GM19328 (cell line): ENCODE measurements around the gene PSMG4.

Experiments
- ATAC-seq: cut with Tn5 transposase; IDR thresholded peaks from one replicate; pipeline ENCODE4 v1.9.1; 2021; ENCODE audit warnings: mild to moderate bottlenecking, moderate library complexity; ENCODE audit not compliant: unreplicated experiment

Gene PSMG4

DNA sequence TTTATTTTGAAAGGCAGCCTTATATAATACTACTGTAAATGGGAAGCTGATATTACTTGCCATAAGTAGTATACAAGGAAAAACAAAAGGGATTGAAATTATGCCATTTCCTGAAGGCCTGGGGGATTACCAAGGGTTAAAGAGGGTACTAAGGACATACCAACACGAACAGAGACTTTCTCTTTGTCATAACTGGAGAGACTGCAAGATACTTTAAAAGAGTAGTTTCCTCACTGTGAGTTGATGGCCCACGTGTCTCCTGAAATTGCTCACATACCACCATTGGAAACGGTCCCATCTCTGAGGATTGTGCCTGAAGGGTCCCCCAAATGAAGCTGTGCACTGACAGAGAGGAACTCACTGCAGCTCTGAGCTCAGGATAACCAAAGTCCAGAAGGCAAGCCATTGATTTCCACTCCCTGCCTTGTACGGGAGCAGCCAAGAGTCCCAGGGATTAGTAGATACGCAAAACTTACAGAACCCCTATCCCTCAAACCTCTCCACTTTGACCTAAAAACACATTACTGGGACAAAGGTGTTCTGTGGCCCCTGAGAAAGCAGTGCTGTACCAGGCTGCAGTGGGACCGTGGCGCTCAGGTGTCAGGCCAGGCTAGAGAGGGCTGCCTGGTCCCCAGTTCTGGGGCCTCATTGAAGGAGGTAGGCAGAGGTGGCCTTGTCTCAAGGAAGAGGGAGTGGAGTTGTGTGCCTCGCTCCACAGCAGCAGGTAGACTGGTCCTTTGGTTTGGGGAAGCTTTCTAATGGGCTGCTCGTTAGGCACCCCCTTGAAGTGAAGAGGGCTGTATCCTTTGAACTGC, 15.2 kb downstream of the PSMG4 start:
- ATAC-seq = no peak

GRCh38 chr6:3276174-3277167, 17.7 kb downstream of the PSMG4 start:
- no peak for ATAC-seq

DNA sequence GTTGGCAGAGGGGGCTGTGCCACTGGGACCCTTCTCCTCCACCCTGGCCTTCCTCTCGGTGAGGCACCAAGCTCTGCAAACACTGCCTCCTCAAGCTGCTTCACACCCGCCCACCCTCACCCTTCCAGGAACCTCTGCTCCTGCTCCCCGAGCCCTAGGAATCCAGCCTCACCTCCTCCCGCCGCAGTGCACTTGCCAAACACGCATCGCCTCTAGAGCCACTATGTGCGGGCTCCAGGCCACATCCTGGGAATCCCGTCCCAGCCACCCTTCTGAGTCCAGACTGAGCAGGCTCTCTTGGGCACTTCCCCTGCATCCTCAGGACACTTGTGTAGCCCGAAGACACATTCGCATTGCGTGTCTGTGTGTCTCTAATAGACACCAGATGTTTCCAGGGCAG, 18.5 kb downstream of the PSMG4 start:
- ATAC-seq = no peak

DNA sequence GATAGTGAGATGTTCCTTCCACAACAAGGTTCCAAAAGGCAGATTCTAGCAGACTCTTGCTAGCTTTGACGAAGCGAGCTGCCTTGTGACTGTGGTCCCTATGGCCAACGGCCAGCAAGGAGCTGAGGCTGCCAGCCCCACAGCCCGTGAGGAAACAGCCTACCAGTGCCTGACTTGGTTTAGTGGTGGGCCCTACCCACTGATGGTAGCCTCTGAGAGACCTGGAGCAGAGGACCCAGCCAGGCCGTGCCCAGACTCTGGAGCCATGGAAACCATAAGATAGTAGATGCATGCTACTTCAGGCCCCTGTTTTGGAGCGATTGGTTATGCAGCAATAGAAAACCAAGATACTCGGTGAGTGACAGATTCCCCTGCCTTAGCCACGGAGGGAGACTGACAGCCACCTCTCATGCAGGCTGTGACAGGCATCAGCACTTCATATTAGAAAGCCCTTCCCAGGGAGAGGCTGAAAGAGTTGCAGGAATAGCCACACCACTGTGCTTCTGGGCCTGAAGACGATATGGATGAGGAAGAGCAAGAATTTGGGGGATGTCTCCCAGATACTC, 19.2 kb downstream of the PSMG4 start:
- ATAC-seq = no peak

- ATAC-seq = no peak
Observed at GRCh38 chr6:3278691-3279090, 19.9 kb downstream of the PSMG4 start.

DNA sequence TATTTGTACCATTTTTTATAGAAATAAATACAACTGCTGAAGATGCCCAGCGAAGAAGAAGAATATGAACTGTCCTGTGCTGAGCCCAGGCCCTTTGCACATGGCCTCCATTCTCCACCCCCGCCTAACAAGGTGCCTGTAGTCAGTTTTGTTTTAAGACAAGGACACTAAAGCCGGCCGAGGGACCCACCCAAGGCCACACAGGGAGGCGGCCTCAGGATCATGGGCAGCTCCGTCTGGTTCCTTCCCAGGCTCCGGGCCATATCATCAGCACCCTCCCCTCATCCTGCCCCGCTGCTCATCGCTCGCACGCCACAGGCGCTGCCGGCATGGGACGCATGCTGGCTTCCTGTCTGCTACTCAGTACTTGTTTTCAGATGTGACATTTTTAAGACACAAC, 21.3 kb downstream of the PSMG4 start:
- ATAC-seq = no peak

- no peak for ATAC-seq
Observed at GRCh38 chr6:3280866-3281465, 22.2 kb downstream of the PSMG4 start.

- ATAC-seq = no peak
Observed at GRCh38 chr6:3281631-3282475, 23.1 kb downstream of the PSMG4 start.

DNA sequence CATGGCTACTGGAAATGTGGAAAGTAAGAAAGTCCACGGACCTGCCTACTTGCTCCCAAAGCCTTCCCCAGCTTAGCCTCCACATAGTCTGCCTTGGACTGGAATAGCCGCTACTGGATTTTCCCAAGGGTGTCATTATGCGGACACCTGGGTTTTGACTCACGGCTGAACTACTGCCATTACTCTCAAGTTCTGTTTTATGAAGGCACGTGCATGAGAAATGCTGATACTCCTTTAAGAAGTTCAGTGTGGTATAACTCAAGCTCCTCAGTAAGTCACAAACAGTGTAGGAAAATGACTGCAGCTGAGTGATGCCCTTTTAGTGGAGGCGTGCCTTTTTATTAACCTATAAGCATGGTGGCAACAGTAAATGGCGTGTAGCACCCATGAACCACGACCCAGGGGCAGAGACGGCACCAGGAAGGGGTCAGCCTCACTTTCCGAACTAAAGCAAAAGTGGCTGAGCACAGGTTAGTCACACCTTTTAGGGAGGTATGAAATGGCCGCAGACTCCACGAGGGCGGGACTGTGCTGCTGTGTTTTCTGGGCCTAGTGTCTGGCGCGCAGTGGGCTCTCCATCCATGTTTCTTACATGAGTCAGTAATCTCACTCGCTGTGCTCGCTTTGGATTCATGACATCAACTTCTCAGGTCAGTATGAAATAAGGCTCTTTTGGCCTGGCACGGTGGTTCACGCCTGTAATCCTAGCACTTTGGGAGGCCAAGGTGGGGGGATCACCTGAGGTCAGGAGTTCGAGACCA, 23.9 kb downstream of the PSMG4 start:
- no peak for ATAC-seq

GRCh38 chr6:3283241-3283640, 24.5 kb downstream of the PSMG4 start:
- no peak for ATAC-seq

GRCh38 chr6:3283641-3284435, 25.1 kb downstream of the PSMG4 start:
- no peak for ATAC-seq

DNA sequence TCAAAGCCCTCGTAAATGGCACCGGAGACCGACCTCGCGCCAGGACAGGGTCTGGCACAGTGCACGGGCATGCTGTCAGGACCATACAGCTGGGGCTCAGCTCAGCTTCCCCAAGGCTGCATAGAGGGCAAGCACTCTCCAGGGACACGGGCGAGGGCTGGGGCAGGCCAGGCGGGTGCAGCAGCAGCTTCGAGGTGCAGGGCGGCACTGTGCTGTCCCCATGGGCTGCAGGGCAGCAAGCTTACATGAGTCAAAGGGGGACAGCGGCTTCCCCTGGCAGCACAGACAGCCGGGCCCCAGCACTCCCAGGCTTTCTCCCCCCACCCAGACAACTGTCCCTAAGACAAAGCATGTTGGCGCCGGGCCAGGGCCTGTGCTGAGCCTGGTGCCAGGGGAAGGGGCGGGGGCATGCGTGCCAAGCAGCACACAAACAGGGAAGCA, 25.7 kb downstream of the PSMG4 start:
- ATAC-seq = no peak

DNA sequence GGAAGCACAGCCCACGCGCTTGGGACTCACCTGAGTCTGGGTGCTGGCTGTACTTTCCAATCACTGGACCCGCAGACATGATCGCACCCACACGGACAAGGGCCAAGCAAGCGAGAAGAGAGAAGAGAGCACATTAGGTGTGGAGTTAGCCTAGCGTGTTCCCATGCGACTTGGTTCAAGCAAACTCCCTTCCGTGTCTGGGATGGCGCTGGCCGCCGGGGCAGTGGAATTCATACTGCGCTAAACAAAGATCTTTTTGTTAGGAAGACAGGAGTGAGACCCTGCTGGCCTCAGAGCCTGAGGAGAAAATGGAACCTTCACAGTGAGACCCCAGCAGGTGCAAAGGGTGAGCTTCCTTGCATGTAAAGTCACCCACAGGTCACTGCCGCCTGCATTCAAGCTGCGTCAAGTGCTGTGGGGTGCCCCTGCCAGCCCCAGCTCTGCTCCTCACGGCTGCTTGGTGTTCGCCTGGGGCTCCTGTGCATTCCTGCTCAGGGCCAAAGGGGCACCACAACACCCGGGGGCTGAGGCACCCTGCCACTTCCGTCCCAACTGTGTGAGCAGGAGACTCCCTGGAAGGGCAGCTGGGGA, 26.4 kb downstream of the PSMG4 start:
- ATAC-seq = no peak

DNA sequence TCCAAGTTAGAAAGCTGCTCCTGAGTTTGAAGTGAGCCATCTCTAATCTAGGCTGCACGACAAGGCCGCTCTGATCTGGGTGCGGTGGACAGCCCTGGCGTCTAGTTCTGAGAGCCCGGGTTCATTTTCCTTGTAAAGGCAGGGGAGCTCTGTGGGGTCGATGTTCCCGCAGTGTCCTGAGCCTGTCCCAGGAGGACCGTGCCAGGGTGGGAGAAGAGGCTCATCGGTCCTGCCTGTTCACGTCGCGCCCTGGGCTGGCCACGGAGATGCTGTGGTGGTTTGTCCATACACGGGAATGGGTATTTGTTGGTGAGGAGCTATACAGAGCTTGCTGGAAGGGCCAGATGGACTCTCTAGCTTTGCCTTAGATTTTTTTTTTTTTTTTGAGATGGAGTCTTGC, 27.0 kb downstream of the PSMG4 start:
- no peak for ATAC-seq

DNA sequence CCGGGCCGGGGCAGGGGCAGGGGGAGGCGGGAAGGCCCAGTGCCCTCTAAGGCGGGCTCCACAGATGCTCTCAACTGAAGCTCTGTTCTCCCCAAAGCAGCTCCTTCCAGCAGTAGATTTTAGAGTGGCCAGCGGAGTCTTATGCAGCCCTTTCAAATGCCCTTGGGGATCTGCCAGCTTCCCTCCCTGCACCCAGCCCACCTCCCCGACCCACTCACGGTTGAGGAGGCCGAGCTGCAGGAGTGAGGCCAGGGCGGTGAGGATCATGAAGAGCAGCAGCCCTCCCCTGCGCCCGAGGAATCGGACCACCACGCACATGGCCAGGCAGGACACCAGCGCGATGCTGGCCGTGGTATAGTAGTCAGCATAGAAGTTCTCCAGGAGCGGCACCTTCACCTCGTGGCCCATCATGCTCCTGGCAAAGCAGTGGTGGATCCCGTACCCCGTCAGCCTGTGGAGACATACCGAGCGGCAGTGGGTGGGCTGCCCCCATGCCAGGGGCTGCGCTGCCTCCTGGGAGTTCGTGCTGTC, 28.0 kb downstream of the PSMG4 start:
- ATAC-seq = no peak

DNA sequence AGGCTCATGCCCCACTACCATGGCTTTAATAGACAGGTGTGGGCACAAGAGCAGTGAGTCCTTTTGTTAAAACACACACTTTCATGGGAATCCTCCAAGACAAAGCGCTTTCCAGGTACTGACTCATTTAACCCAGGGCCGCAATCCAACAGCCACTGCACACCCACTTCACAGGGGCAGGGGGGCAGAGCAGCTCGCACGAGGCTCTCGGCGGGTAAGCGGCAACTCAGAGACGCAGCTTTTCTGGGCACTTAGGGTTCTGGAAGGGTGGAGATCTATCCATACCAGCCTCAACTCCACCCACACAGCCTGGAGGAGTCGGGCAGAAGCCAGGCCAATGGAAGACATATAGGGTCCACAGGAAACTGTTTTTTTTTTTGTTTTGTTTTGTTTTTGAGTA, 28.6 kb downstream of the PSMG4 start:
- no peak for ATAC-seq

DNA sequence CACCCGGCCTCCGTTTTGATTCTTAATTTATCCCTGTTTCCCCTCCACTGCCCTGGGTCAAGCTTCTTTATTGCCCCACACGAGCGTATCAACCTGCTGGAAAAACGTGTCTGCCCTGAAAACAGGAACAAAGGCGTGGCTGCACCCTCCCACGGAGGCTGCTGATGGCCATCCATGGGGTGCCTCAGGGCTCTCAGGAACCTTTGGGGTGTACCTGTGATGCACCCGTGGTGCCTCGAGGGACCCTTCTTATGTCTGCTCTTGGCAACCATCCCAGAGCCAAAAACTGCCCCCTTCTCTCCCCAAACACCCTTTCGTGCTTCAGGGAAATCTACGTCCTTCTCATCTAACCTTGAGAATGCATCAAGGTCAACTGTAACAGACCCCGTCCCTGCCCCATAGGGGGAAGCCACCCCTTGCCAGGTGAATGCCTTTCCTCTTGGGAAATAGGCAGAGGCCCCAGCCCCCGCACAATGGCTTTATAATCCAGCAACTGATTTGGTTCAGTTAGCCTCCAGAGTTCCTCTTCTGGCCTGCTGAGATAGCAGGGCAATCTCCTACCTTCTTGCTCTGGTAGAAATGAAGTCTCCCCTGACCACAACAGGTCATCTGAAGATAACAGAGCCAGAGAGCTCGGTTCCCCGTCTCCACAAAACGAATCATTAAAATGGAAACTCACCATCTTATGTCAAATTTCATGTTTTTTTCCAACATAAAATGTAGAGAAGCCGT, 29.4 kb downstream of the PSMG4 start:
- ATAC-seq = no peak
